Right atrium auricular region (tissue), 2 donors: ENCODE measurements around the gene ZNF576. TPM values are rescaled to one million over a fixed set of nuclear protein-coding genes. Genes with fewer than 3 reads are reported as not detected.

ENCODE experiments used
- DNase-seq: peaks from one replicate; pipeline ENCODE4 v3.0.0-alpha.2; 2019; ENCODE audit warnings: low spot score
- H3K27ac ChIP-seq, 2 donors: fragments of 200-600 bp; sonication (generic); 1 replicate in 1 of 2; 2 replicates in 1 of 2; pipeline ENCODE4 v1.5.1; 2016 to 2019
- H3K27me3 ChIP-seq, 2 donors: fragments of 200-600 bp; sonication (generic); one replicate each; pipeline versions ENCODE4 v1.5.1 to v1.6.0; 2017 to 2019
- H3K36me3 ChIP-seq: fragments of 200-600 bp; sonication (generic); one replicate; pipeline ENCODE4 v1.5.1; 2016
- H3K4me1 ChIP-seq, 2 donors: fragments of 200-600 bp; sonication (generic); one replicate each; pipeline versions ENCODE4 v1.5.1 to v1.6.0; 2017 to 2019
- H3K4me3 ChIP-seq, 2 donors: fragments of 200-600 bp; sonication (generic); 1 replicate in 1 of 2; 2 replicates in 1 of 2; pipeline ENCODE4 v1.5.1; 2017 to 2019; ENCODE audit warnings: mild to moderate bottlenecking in 1 of 2, moderate library complexity in 1 of 2
- H3K9me3 ChIP-seq, 2 donors: fragments of 200-600 bp; sonication (generic); one replicate each; pipeline ENCODE4 v1.5.1; 2019
- total RNA-seq, 2 donors: library from RNA; depleted of rRNA; stranded (reverse); fragments of >200 nt; gene quantifications; one replicate each; pipeline ENCODE4 v1.1.0, GENCODE V29; 2016
- TF ChIP-seq, protein P1 (sequence below), 2 donors: fragments of 200-600 bp; sonication (generic); IDR thresholded peaks; one replicate each; pipeline ENCODE4 v1.5.1; 2019; ENCODE audit warnings: antibody characterized with exemption in 2 of 2

ZNF576 gene
- total RNA-seq, 2 donors from 2014 or later, result 8.9 to 16.4 TPM

DNA sequence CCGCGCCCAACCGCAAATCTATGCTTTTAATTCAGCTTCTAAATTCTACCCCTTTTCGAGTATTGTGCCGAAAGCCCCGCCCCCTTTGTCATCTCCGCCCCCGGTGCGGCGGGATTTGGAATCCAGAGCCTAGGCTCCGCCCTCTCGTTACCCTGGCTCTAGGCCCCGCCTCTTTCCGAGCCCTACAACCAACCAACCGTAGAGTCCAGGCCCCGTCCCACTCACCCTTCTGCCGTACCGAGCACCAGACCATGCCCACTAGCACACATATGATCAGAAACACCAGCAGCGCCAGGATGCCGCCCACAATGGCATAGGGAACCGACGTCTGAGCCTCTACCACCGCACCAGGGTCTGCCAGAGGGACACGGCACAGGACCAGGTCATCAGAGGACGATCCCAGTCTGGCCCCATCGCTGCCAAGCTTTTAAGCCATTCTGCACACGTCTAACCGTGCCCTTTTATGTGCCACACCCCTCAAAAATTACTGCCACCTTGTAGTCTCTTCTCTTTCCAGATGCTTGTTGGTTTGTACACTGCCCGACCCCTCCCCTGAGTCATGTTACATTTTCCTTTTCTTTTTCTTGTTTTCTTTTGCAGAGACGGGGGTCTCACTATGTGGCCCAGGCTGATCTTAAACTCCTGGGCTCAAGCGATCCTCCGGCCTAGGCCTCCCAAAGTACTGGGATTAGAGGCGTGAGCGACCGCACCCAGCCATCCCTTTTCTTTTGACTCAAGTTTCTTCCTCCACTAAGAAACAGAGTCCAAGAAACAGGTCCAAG lies 27.7 kb downstream of the ZNF576 start:
- Histone ChIP-seq H3K9me3 (no peaks in the 10 kb centered on the region), H3K27me3 (no peaks in the 10 kb centered on the region), H3K36me3 (no peaks in the 10 kb centered on the region), H3K4me3 (no peak overlapping the region), H3K4me1 (peaks cover 0 to 11% of the 10 kb centered on the region in 2 donors), H3K27ac (no peak overlapping the region)
- TF ChIP-seq, protein P1, sequence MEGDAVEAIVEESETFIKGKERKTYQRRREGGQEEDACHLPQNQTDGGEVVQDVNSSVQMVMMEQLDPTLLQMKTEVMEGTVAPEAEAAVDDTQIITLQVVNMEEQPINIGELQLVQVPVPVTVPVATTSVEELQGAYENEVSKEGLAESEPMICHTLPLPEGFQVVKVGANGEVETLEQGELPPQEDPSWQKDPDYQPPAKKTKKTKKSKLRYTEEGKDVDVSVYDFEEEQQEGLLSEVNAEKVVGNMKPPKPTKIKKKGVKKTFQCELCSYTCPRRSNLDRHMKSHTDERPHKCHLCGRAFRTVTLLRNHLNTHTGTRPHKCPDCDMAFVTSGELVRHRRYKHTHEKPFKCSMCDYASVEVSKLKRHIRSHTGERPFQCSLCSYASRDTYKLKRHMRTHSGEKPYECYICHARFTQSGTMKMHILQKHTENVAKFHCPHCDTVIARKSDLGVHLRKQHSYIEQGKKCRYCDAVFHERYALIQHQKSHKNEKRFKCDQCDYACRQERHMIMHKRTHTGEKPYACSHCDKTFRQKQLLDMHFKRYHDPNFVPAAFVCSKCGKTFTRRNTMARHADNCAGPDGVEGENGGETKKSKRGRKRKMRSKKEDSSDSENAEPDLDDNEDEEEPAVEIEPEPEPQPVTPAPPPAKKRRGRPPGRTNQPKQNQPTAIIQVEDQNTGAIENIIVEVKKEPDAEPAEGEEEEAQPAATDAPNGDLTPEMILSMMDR (IDR thresholded peaks at IDR 0.05), result no peak
- no peak for DNase-seq

GRCh38 chr19:43624933-43625332 lies 28.5 kb downstream of the ZNF576 start:
- Histone ChIP-seq H3K4me1 (peaks cover 0 to 8% of the 10 kb centered on the region in 2 donors), H3K27me3 (no peaks in the 10 kb centered on the region), H3K27ac (no peak overlapping the region), H3K9me3 (no peaks in the 10 kb centered on the region), H3K36me3 (no peaks in the 10 kb centered on the region), H3K4me3 (no peak overlapping the region)
- DNase-seq, result no peak
- TF ChIP-seq, protein P1 (IDR thresholded peaks at IDR 0.05), result no peak

DNA sequence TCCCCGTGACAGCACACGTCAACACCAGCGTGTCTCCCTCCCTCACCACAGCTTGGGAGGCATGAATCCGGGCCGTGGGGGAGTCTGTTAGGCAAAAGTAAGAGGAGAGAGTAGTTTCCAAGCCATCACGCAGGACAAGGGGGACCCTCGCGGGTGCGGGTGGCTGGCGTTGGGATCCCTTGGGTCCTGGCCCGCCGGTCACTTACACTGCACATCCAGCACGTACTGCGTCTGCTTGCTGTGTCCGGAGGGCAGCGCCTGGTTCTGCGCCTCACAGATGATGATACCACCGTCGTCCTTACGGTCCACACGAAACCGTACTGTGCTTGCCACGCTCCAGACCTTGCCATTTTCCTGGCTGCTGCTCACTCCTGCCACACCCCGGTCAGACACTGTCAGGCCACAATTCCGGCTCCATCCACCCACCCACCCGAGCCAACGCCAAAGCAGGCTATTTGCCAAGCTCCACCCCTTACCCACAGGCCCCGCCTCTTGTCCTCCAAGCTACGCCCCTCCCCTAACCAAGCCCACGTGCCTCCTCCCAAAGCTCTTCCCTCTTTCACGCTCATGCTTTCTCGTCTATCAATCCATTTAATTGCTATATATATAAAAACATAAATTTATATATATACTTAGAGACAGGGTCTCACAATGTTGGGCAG lies 29.7 kb downstream of the ZNF576 start:
- no peak overlapping the region for H3K4me3 ChIP-seq
- H3K9me3 ChIP-seq, result no peaks in the 10 kb centered on the region
- no peak overlapping the region for H3K27ac ChIP-seq
- no peaks in the 10 kb centered on the region for H3K27me3 ChIP-seq
- TF ChIP-seq, protein P1 (IDR thresholded peaks at IDR 0.05), result no peak
- DNase-seq, result no peak
- H3K36me3 ChIP-seq, result no peaks in the 10 kb centered on the region
- H3K4me1 ChIP-seq, result no peaks in the 10 kb centered on the region

GRCh38 chr19:43626838-43627237 lies 30.4 kb downstream of the ZNF576 start:
- H3K4me1 ChIP-seq, result no peaks in the 10 kb centered on the region

GRCh38 chr19:43628646-43629326 lies 32.4 kb downstream of the ZNF576 start:
- Histone ChIP-seq H3K4me3 (no peak overlapping the region), H3K27ac (no peak overlapping the region), H3K4me1 (no peaks in the 10 kb centered on the region), H3K36me3 (no peaks in the 10 kb centered on the region), H3K9me3 (no peaks in the 10 kb centered on the region), H3K27me3 (no peaks in the 10 kb centered on the region)
- TF ChIP-seq, protein P1 (IDR thresholded peaks at IDR 0.05), result no peak
- DNase-seq, result no peak

More at GRCh38 chr19:43626838-43627237, 30.4 kb downstream of the ZNF576 start:
- no peak overlapping the region for H3K4me3 ChIP-seq
- no peaks in the 10 kb centered on the region for H3K9me3 ChIP-seq
- no peaks in the 10 kb centered on the region for H3K36me3 ChIP-seq
- H3K27me3 ChIP-seq, result no peaks in the 10 kb centered on the region
- no peak overlapping the region for H3K27ac ChIP-seq
- TF ChIP-seq, protein P1 (IDR thresholded peaks at IDR 0.05), result no peak
- DNase-seq, result no peak
